Stimulated activated CD8-positive, alpha-beta memory T cell treated with anti-CD3 and anti-CD28 coated beads, Interleukin-4, amount 100 ng/mL, for 48 hours (primary cell): ENCODE results near the gene RPS19BP1.

Experiments used
- DNase-seq: peaks from one replicate; pipeline ENCODE4 v3.0.0-alpha.2; 2020

Gene RPS19BP1

DNA sequence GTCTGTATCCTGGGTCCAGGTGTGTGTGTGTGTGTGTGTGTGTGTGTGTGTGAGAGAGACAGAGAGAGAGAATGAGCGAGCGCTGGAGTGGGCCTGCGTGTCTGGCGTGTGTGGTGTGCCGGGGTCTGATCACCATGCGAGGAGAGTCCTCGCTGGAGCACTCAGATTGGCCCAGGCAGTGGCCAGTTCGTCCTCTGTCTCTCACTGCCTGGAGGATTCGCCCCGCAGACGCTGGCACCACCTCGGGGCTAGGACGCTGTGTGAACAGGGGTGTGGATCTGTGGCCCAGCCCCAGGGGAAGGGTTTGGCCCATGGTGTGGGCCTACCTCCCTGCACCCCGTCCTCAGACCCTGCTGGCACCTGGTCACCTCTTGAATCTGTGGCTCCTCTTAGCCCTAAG lies 26.4 kb upstream of the RPS19BP1 start:
- DNase-seq = no peak

DNA sequence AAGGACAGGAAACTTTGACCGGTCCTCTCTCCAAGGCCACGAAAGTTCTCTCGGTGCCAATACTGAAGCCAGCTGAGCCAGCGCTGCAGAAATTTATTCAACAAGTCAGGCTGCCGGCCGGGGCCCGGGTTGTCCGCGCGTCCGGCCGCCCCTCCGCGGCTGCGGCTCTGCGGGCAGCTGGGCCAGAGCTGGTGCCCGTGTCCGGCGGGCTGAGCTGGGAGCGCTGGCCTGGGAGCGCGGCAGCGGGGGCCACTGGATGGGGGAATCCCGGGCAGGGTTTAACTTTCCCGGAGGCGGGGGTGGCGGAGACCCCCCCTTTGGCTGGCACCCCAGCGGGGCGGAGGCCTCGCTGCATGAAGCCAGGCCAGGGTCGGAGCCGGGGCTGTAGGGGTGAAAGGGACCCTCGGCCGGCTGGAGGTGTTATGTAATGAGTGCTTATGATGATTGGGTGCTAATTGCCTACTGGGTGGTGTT lies 25.7 kb upstream of the RPS19BP1 start:
- no peak for DNase-seq

DNA sequence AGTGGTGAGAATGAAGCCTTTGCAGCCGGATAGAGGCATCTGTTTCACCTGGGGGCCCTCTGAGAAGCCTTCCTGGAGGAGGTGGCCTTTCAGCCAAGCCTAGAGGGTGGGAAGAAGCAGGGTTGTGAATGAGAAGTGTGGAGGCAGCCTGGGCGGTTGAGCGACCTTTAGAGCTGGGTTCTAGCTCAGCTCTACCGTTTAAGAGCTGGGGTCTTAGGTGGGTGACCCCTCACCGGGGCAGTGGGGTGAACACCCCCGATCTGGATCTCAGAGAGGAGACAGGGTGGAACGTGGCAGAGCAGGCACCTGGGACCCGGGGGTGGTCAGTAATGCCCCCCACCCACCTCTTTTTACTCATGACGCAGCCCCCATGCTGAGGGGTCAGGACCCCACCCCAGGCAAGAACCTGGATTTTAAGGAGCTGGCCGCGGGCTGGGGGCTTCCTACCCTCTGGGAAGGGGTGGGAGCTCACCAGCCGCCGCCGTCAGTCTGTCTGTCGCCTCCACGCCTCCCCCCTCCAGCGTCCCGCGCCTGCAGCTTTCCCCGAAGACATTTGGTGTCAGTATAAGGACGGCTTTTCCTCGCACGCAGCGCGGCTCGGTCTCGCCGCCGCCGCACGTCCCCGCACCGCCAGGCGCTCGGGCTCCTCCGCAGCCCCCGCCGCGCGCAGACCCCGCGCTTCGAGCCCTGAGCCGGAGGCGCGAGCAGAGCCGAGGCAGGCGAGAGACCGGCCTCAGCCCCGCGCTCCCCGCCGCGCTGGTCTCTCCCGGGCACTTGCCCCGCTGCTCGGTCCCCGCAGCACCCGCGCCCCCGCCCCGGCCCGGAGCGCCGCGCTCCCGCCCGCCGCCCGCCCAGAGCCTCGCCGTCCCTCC lies 24.7 kb upstream of the RPS19BP1 start:
- DNase-seq = peak; percentile 43

DNA sequence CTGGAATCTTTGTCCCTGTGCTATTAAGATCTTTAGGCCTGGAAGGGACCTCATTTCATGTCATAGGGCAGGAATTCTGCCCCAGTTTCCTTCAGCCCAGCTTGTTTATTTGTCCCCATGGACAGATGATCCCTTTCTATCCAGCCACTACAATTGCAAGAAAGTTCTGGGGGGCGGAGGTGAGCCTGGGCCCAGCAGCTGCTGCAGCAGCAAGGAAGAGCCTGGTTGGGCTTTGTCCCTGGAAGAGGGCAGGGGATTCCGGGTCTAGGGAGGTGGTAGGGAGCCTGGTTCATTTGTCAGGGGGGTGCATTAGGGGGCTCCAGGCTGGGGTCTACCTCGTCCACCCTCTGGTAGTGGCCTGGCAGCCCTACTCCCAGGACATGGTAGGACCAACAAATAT lies 21.6 kb upstream of the RPS19BP1 start:
- no peak for DNase-seq

DNA sequence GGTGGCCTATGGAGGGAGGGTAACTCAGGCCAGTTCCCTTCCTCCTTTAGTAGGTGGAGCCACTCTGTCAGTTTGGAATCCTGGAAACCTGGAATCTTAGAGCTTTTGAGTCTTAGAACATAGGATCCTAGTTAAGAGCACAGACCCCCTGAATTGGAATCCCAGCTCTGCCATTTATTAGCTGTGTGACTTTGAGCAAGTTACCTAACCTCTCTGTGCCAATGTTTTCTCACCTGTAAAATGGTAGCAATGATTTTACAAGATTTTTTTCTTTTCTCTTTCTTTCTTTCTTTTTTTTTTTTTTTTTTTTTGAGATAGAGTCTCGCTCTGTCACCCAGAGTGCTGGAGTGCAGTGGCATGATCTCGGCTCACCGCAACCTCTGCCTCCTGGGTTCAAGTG lies 20.9 kb upstream of the RPS19BP1 start:
- no peak for DNase-seq

DNA sequence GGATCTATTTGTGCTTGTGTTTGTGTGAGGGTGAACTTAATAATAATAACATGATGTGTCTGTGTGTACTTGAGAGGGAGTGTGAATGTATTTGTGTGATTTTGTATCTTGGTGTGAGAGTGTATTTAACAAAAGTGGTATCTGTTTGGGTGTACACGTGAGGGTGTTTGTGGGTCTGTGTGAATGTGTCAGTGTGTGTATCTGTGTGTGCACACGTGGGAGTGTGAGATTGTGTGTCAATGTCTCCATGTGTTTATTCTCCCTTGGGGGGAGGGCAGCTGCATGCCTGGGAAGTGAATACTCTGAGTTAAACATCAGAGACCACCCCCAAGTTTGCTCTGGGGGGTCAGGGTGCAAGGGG lies 15.0 kb upstream of the RPS19BP1 start:
- no peak for DNase-seq

DNA sequence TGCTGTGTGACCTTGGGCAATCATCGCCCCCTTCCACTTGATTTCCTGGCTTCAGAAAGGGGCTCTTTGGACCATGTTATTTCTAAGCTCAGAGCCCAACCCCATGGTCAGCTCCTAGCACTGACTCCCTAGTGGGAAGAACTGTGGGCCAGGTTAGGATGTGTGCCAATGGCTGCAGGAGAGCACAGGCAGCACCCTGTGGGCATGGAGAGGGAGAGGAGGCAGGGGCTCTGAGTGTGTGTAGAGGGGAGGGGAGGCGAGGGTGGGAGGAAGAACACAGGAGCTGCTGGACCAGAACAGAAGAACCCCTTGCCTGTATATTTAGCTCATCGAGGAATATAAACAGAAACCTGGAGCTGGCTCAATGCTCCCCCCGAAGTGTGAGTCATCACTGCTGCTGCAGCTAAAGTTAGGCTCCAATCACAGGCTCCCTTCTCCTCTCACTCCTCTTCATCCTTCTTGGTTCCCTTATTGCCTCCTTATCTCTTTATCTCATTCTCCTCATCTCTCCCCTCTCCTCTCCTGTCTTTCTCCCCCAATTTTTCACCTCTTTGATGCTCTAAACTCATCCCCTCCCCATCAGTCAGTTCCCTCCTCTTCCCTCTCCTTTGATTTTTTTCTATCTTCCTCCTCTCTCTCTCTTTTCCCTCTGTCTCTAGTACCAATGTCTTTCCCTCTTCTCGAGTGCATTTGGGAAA lies 14.5 kb upstream of the RPS19BP1 start:
- DNase-seq = no peak

DNA sequence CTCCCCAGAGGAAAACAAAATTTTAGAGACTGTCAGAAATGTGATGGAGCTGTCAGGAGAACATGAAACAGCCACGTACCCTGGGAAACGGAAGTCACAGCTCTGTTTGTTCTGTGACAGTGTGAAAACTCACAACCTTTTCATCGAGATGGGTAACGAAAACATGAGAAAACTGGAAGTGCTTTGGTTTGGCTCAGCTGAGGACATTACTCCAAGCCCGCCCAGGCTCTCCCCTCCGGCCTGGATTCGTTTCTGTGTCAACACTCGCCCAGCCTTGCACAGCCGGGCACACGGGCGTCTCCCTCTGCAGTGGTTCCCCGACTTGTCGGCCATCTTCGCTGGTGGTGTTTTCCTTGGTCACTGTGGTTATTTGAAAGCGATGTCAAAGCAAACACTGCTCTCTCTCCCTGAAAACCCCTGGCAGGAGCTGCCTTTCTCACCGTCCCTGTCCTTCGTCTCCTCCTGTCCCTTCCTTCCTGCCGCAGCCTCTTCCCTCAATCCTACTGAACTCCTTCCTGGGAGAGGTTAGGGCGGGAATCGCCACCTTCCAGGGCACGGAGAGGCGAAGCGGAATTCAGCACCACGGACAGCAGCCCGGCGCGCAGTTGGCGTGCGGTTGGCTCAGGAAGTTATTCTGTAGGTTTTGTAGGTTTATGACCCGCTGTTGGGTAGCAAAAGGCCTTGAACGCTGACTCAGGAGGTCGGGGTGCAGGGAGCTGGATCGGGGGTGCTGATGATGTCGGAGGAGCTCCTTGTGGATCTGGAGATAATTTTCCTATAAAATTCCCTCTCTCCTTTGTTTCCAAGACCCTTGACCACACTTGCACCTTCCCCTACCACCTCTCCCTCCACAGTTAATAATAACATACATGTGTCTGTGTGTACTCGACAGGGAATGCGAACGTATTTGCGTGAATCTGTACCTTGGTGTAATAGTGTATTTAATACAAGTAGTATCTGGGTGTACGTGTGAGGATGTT lies 13.1 kb upstream of the RPS19BP1 start:
- peak; percentile 85 for DNase-seq

DNA sequence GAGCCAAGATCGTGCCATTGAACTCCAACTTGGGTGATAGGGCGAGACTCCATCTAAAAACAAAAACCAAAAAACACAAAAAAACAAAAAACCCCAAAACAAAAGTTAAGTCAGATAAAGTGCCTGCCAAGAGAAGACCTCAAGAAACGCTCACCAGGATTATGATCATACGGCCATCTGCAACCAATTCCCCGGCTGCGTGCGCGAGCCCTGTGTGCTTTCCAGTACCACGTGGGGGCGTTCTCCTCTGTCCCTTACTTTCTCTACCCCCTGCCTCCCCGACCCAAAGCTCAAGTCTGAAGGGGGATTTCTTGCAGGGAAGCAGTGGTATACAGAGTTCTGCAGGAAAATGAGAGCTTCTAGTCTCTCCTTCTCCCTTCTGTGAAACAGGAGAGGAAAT lies 10.5 kb upstream of the RPS19BP1 start:
- peak; percentile 50 for DNase-seq

DNA sequence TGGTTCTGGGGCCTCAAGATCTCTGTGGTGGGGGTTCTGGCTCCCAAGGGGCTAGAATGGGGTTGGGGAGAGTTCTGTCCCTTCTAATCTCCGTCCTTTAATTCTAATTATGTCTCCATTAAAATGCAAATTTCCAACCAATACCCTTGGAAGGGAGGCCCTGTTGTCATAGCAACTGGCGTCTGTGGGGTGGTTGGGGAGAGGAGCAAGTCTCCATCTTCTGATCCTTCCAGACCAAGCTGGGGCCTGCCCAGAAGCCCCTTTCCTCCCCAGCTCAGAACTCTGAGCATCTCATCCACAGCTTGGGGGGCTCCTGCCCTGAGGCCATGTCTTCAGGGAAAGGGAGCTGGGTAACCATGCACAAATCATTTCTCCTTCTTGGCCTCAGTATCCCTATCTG lies 5.4 kb upstream of the RPS19BP1 start:
- no peak for DNase-seq

DNA sequence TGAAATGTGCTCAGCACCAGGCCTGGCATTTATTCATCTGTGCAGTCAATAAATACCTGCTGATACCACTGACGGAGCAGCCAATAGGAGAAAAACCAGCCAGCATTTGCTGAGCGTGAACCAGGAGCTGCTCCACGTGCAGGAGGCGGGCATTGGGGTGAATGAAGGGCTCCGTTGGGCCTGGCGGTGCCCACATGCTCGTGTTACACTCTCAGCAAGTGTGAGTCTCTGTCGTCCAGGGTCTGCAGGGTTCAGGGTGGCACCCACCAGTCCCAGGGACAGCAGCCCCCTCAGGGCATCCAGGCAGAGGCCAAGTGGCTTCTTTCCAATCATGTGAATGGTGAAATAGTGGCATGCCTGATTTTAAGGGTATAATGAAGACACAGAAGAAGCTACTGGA lies 4.2 kb upstream of the RPS19BP1 start:
- no peak for DNase-seq

DNA sequence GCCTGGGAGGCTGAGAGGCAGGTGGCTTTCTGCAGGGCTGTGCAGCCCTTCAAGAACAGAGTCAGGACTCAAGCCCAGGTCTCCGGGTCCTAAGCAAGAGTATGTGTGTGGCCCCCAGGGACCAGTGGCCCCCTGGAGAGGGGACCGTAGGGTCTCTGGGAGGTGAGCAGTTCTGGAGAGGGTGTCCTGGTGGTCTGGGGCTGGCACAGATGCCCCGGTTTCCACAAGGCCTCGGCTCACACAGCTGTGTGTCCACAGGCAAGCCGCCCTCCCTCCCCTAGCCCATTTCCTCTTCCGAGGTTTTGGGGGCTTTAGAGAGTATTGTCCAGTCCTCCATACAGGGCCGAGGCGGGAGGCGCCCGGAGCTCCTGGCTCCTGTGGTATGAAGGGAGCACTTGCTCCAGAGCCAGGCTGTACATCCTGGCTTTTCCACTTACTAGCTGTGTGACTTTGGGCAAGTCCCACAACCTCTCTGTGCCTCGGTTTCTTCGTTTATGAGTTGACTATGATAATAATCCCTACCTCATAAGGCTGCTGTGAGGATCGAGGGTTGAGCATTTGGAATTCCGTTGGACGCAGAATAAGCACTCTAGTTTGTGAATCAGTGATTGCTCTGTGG lies 3.4 kb upstream of the RPS19BP1 start:
- DNase-seq = no peak

DNA sequence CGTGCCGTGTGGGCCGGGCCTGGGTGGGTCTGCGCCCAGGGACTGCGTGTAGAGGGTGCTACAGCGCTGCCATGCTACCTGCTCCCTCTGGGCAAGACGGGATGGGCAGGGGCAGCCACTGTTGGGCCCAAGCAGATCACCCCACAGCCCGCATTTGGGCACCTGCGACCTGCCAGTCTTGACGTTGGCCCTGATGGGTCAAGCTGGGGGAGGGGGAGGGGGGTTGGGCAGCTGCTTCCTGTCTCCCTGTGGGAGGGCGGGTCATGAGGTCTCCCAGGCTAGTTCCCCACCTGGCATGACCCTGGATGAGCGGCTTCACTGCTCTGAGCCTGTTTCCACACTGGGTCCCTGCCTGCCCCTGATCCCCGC lies 2.8 kb upstream of the RPS19BP1 start:
- DNase-seq = no peak

DNA sequence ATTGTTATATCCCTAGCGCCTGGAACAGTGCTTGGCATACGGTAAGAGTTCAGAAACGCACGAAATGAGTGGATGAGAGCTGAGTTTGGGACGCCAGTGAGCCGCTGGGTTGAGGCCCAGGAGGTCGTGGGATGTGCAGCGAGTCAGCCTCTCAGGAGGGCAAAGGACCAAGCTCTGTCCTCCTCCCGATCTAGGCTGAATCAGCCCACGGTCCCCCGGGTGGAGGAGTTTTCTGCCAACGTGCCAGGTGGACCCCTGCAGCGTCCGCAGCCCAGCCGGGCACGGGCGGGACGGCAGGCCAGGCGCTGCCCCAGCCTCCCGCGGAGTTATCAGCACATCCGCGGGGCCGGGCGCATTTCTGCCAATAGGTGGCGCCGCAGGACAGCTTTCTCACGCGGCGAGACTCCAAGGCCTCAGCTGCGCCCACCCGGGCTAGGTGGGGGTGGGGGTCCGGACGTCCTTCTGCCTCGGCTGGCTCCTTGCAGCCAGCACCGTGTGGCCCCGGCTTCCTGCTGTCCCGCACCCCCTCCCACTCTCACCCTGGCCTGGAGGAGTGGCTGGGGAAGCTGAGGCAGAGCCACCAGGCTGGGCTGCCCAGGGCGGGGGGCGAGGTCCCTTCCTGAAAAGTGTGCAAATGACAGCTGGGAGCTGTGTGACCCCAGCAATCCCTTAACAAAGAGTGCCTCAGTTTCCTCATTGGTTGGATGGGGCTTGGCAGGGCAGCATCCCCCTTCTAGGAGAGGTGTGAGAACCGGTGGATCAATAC lies 2.2 kb upstream of the RPS19BP1 start:
- peak; percentile 95 for DNase-seq

DNA sequence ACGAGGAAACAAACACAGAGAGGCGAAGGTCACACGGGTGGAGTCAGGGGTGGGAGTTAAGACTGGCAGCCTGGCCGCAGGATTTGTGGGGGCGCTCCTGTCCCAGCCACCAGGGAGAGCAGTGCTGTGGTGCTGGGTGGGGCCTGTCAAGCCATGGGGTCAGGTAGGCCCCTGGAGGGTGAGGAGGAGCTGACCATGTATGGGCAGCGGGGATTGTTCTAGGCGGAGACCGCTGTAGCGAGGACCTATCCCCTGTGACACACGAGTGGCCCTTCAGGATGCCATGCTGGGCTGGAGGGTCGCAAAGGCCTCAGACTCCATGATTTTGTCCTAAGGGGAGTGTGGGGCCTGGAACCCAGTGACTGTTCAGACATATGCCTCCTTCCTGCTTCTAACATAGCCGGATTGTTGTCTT lies 1.6 kb upstream of the RPS19BP1 start:
- DNase-seq = no peak

DNA sequence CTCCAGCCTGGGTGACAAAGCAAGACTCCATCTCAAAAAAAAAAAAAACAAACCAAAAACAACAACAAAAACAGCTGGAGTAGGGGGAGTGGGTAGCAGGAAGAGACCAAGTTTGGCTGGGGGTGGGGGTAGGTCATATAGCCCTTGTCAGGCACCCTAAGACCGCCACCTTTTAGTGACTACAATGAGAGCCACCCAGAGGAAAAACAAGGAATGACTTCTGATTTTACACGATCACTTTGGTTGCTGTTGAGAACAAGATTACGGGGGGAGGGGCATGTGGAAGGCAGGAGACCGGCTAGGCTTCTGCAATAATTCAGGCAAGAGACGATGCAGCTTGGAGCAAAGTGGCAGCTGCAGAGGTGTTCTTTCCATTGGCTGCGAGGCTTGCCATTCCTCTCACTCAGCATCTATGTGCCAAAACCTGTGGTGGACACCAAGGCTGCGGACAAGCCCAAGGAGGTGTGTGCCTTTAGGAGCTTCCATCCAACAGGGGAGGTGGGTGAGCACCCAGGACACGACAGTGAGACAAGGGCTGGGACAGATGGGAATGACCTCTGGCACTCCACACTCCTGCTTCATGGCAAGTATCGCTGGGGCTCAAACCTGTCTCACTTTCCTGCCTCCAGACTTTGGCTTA lies 1.7 kb downstream of the RPS19BP1 start:
- DNase-seq = no peak

DNA sequence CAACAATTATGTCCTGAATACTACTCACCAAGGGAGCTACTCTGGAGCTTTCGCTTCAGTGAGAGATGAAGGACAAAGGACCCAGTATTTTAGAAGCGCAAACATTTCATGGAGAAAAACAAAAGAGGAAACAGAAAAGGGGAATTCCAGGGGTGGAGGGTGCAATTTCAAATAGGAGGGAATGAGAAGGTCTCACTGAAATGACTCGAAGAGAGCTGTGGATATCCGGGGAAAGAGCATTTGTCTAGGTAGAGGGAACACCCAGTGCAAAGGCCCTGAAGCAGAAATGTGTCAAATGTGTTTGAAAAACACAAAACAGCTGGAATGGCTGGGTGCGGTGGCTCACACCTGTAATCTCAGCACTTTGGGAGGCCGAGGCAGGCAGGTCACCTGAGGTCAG lies 2.4 kb downstream of the RPS19BP1 start:
- DNase-seq = no peak

DNA sequence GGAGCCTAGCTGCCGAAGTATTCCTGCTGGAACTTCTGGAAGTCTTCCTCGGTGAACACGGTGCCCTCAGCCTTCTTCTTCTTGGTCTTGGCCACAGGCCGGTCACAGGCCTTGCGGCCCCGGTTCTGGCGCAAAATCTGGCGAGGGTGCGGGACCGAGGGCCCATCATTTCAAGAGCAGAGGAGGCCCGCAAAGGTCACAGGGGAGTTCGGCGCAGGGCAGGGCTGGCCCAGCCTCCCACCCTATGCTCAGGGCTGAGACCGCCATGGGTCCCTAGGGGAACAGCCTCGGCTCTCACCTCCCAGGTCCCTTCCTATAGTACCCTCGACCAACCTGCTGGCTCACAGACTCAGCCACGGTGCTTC lies 3.1 kb downstream of the RPS19BP1 start:
- no peak for DNase-seq

DNA sequence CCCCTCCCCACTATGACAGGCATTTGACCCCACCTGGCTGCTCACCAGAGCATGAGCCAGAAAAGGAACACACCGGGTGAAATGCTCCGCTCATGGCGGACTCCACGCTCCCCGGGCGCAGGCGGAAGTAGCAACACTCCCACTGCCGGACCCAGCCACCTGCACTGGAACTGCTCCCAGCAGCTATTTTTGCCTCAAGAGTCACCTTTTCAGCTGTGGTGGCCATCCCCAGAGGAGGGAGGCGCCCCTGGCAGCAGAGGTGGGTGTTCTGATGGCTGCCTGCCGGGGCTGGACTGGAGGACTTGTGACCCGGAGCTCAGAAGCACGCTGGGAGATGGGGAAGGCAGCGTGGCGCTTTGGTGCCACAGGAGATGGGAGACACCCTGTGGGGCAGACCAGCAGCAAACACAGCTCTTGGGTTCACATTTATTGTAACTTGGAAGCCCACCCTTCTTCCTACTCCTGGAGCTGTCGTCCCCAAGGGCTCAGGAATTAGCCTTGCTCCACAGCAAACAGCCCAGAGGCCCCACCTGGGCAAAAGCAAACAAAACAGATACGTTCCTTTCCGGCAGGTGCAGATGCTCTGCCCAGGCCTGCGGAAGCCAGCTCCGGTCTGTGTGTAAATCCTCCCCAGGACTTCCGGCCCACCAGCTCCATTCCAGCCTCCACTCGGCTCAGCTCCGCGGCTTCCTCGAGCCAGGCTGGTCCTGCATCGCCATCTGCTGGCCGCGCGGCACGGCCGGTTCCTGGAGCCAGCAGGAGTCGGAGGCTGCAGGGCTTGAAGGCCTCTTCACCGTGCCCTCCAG lies 3.7 kb downstream of the RPS19BP1 start:
- DNase-seq = peak; percentile 93

DNA sequence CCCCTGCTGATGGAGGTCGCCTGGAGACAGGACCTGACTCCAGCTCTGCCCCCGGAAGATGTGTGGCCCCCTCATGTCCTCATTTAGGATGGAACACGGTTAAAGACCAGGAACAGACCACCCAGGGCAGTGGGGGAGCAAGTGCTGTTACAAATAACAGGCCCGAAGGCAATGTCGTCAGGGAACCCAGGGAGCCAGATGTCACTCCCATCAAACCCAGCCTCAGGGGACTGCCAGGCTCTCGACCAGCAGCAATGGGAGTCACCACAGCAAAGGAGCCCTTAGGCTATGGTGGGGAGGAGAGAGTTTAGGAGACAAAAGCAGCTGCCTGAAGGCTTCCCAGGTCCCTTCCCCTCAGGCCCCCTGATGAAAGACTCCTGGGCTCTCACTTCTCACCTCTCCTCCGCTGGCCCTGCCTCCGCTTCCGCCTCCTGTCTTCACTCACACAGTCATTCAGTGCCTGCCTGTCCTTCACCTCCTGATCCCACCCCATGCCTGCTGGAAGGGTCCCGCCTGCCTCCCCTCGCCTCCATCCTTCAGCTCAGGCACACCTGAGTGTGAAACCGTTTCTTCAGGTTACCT lies 4.4 kb downstream of the RPS19BP1 start:
- DNase-seq = no peak
